Epithelial cell of esophagus (primary cell): ENCODE results near the gene TMEM131L.

Source experiments
- DNase-seq: peaks from one replicate; pipeline ENCODE4 v3.0.0; 2010; ENCODE audit warnings: low read depth
- H3K4me3 ChIP-seq: 2 replicates; pipeline ENCODE4 v1.5.1; 2011; ENCODE audit warnings: mild to moderate bottlenecking, low read length, control low read depth
- TF ChIP-seq, protein P1 (sequence below): IDR thresholded peaks from 2 replicates; pipeline ENCODE4 v1.5.1; 2011; ENCODE audit warnings: low read depth, mild to moderate bottlenecking, low read length, control low read depth, inconsistent platforms; ENCODE audit not compliant: insufficient read depth; ENCODE audit errors: missing control alignments

TMEM131L gene

DNA sequence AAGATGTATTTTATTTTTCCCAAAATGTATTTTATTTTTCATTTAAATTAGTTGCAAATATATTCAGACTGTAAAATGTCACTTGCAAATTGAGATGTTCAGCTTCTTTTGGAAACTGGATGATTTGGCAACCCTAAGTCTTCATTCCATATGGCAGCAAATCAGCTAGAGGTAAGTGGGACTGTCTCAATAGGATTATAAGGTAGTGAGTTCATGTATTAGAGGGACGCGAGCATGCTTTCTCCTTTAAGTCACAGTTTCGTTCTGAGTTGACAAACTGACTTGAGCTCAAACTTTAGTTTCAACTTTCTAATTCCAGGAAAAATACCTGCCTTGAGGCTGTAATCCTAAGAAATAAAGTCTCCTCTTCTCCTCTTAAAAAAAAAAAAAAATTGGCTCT is 44.2 kb upstream of the TMEM131L start:
- DNase-seq = no peak
- H3K4me3 ChIP-seq = no peak overlapping the region
- TF ChIP-seq, protein P1, sequence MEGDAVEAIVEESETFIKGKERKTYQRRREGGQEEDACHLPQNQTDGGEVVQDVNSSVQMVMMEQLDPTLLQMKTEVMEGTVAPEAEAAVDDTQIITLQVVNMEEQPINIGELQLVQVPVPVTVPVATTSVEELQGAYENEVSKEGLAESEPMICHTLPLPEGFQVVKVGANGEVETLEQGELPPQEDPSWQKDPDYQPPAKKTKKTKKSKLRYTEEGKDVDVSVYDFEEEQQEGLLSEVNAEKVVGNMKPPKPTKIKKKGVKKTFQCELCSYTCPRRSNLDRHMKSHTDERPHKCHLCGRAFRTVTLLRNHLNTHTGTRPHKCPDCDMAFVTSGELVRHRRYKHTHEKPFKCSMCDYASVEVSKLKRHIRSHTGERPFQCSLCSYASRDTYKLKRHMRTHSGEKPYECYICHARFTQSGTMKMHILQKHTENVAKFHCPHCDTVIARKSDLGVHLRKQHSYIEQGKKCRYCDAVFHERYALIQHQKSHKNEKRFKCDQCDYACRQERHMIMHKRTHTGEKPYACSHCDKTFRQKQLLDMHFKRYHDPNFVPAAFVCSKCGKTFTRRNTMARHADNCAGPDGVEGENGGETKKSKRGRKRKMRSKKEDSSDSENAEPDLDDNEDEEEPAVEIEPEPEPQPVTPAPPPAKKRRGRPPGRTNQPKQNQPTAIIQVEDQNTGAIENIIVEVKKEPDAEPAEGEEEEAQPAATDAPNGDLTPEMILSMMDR = no peak

DNA sequence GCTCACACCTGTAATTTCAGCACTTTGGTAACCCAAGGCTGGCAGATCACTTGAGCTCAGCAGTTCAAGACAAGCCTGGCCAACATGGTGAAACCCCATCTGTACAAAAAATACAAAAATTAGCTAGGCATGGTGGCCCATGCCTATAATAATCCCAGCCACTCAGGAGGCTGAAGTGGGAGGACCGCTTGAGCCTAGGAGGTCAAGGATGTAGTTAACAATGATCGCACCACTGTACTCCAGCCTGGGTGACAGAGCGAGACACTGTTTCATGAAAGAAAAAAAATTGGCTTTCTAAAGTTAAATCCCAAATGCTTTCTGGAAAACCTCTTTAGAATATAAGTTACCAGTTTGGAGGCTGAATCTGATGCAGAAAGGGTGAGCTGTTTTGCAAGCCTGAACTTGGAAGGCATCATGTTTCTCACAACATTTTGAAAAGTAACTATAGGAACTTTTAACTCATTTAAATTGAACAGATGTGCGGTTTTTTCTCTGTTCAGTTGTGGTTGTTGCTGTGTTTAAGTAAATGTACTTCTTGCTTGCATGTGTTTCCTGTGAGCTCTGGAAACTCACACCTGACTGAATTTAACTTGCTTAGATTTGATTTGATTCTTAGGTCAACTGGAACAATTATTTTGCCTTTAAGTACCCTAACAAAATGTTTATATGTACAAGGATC is 39.8 kb upstream of the TMEM131L start:
- DNase-seq = no peak
- no peak overlapping the region for H3K4me3 ChIP-seq
- TF ChIP-seq, protein P1 = no peak

DNA sequence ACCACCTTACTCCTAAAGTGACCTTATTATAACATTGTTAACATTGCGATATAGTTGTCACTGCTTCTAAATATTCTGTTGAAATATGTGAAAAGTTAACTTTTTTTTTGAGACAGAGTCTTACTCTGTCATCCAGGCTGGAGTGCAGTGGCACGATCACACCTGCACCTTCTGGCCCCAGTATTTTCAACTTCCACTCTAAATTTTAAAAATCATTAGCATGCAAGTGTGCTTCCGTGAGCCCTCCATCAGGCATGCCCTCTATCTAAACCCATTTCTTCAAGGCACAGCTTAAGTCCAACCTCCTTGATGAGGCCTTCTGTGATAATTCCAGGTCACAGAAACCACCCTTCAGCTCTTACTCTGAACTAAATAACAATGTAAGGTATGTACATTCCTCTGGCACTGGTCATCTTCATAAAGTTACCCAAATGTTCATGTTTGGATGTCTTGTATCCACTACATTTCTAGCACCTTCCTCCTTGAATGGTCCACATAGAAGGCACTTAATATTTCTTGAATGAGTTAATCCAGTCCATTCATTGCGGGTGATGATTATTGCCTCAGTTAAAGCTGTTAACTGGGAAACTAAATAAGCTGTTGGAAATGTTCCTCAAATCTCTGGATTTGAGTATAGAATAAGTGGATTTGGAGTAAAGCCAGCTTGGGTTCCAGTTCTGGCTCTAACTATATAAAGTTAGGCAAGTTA is 38.6 kb upstream of the TMEM131L start:
- H3K4me3 ChIP-seq = no peak overlapping the region
- TF ChIP-seq, protein P1 = no peak
- peak; percentile 18 for DNase-seq

DNA sequence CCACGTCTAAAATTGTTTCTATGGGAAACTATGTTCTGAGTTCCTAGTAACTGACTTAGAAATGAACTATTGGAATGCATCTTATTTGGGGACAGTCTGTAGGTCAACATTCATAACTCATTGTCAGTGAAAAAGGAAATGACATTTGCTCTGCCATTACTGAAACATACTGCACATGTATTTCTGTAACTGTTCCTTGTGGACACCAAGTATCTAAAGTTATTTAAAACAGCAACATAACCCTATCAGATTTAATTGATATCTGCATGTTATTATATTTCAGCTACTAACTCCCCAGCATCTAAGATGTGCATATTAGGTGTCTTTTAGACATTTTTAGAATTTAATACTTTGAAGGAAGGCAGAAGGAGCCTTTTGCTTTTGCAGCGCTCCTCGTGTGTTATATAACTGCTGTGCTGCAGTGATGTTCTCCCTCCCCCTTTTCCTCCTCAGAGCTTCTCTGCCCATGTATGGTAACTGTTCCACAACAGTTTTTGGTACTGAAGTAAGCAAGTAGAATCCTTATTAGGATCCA is 37.2 kb upstream of the TMEM131L start:
- H3K4me3 ChIP-seq = no peak overlapping the region
- TF ChIP-seq, protein P1 = no peak
- DNase-seq = no peak

DNA sequence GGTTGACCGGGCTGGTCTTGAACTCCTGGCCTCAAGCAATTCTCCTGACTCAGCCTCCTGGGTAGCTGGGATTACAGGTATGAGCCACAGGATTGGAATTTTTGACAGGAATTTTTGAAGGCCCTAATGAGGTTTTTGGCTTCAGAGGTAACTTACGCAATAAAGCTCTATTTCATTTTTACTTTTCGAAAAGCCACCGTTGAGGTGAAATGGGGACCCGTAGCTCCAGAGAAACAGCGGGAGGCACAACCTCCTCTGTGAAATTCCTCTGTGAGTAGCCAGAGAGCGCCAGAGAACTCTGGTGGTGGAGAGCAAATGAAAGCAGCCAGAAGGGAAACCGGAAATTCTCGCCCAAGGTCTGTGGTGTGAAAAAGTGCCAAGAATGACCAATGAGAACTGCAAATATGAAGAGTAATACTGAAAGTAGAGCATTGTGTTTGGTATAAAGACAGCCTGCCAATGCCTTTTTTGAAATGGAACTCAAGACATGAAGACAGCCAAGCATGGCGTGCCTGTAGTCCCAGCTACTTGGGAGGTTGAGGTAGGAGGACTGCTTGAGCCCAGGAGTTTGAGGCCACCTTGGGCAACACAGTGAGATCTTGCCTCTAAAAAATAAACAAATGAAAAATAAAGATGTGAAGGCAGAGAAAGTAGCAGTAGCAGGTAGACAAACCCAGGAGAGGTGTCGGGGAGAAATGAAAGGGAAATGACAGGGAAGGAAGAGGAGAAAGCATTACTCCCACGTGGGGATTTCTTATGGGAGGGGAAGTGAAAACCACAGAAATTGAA is 33.0 kb upstream of the TMEM131L start:
- peak; percentile 88 for DNase-seq
- TF ChIP-seq, protein P1 = peak; percentile 80
- no peak overlapping the region for H3K4me3 ChIP-seq

DNA sequence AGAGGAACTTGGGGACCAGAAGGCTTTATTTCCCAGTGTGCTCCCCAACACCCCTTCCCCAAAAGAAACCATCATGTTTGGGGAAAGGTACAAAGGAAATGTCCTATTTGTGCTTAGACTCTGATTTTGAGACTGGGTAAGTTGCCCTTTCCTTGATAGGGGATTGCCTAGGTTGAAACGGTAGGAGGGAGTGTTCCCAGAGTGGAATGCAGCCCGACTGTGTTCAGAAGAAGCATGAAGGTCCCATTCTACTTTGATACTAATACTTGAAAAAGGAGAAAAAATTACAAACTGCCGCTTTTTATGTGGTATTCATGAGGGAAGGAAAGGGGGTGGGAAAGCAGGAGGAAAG is 32.4 kb upstream of the TMEM131L start:
- TF ChIP-seq, protein P1 = no peak
- H3K4me3 ChIP-seq = no peak overlapping the region
- DNase-seq = no peak
